Fibroblast of skin of left quadriceps (primary cell): ENCODE results near the gene ZNF324.
A peak's percentile ranks its signal among the peaks of the same experiment; 100 is the strongest.
"Not testable (repeated sequence)": the region's sequence is repeated elsewhere in the genome, so short reads cannot be mapped to it uniquely, and the experiment has no call there.

Source experiments
- DNase-seq, 2 experiments: peaks; one replicate each; pipeline ENCODE4 v3.0.0-alpha.2; 2013; ENCODE audit warnings: low read depth in 2 of 2

The ZNF324 gene

GRCh38 chr19:58466760-58467589 is at the start of gene ZNF324:
ZNF324 (plus strand) TSS chr19:58467080; CDS start chr19:58469186, 2,106 bp downstream.
- peak; percentile 84 to 88 for DNase-seq

- DNase-seq: no peak
These were observed 38.3 kb upstream of the ZNF324 start for GRCh38 chr19:58428617-58429016.

GRCh38 chr19:58429745-58430144 is 37.1 kb upstream of the ZNF324 start:
- DNase-seq: no peak

- no peak for DNase-seq
These were observed 32.7 kb upstream of the ZNF324 start for GRCh38 chr19:58434217-58434616.

GRCh38 chr19:58439576-58440554 is 27.0 kb upstream of the ZNF324 start, which contains the start of gene ZNF132:
ZNF132 (minus strand) TSS chr19:58440153; CDS start chr19:58439821, 332 bp downstream.
- DNase-seq: peak; percentile 99 to 100

GRCh38 chr19:58440556-58440955 is 26.3 kb upstream of the ZNF324 start:
- no peak for DNase-seq

- not testable (repeated sequence) for DNase-seq
These were observed 23.9 kb upstream of the ZNF324 start for GRCh38 chr19:58442986-58443385.

GRCh38 chr19:58448860-58449259 is 18.0 kb upstream of the ZNF324 start:
- DNase-seq: not testable (repeated sequence)

- not testable (repeated sequence) for DNase-seq
These were observed 16.9 kb upstream of the ZNF324 start for GRCh38 chr19:58449980-58450379.

- no peak for DNase-seq
These were observed 16.0 kb upstream of the ZNF324 start for GRCh38 chr19:58450856-58451357.

- peak; percentile 83 to 85 for DNase-seq
These were observed 15.3 kb upstream of the ZNF324 start, which contains the start of gene ZNF324B for GRCh38 chr19:58451358-58452101. ZNF324B (plus strand) TSS chr19:58451622; CDS start chr19:58453702, 2,080 bp downstream.

- no peak for DNase-seq
These were observed 13.1 kb upstream of the ZNF324 start for GRCh38 chr19:58453743-58454142.

GRCh38 chr19:58455306-58455705 is 11.6 kb upstream of the ZNF324 start:
- DNase-seq: no peak

- no peak for DNase-seq
These were observed 10.8 kb upstream of the ZNF324 start for GRCh38 chr19:58456111-58456510.

GRCh38 chr19:58460039-58460438 is 6.8 kb upstream of the ZNF324 start:
- DNase-seq: no peak

GRCh38 chr19:58466089-58466759 is 656 bp upstream of the ZNF324 start:
- DNase-seq: no peak

GRCh38 chr19:58468216-58468839 is 1.4 kb downstream of the ZNF324 start:
- no peak for DNase-seq

GRCh38 chr19:58469241-58470013 is 2.5 kb downstream of the ZNF324 start:
- DNase-seq: no peak

- not testable (repeated sequence) for DNase-seq
These were observed 4.1 kb downstream of the ZNF324 start for GRCh38 chr19:58470837-58471543.
